ENCODE data around the gene SARM1.

DNA sequence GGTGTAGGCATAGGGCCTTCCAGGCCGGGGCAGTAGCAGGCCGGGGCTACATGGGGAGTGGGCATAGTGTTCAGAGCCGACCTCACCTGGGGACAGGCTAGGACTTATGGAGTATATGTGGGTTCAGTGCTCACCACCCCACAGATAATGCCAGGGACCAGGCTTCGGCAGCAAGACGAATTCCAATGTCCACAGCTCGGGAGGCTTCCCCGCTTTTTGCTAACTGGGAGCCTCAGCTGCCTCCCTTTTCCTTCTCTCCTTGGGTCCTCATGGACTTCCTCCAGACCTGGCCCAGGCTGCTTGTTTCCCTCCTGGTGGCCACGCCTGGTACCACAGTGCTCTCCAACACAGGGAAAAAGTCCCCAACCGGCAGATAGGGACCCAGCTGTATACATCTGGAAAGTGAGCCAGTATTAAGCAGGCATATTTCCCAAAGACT, 54.6 kb downstream of the SARM1 start:
- TF ChIP-seq POLR2AphosphoS5 (IDR thresholded peaks at IDR 0.05): no peak
- TF ChIP-seq, protein P1, sequence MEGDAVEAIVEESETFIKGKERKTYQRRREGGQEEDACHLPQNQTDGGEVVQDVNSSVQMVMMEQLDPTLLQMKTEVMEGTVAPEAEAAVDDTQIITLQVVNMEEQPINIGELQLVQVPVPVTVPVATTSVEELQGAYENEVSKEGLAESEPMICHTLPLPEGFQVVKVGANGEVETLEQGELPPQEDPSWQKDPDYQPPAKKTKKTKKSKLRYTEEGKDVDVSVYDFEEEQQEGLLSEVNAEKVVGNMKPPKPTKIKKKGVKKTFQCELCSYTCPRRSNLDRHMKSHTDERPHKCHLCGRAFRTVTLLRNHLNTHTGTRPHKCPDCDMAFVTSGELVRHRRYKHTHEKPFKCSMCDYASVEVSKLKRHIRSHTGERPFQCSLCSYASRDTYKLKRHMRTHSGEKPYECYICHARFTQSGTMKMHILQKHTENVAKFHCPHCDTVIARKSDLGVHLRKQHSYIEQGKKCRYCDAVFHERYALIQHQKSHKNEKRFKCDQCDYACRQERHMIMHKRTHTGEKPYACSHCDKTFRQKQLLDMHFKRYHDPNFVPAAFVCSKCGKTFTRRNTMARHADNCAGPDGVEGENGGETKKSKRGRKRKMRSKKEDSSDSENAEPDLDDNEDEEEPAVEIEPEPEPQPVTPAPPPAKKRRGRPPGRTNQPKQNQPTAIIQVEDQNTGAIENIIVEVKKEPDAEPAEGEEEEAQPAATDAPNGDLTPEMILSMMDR (IDR thresholded peaks at IDR 0.05; ENCODE audit: poor library complexity, severe bottlenecking): no peak
- no peak for TF ChIP-seq RAD21 (conservative IDR thresholded peaks at IDR 0.05)
- TF ChIP-seq EZH2 (IDR thresholded peaks at IDR 0.05; ENCODE audit: borderline replicate concordance, insufficient read depth, low read length, poor library complexity, severe bottlenecking): no peak
- no peak for TF ChIP-seq EP300 (conservative IDR thresholded peaks at IDR 0.05; ENCODE audit: poor library complexity, severe bottlenecking)
- TF ChIP-seq REST (IDR thresholded peaks at IDR 0.05; ENCODE audit: borderline replicate concordance): no peak
- TF ChIP-seq SMC3 (conservative IDR thresholded peaks at IDR 0.05; ENCODE audit: poor library complexity): no peak
- TF ChIP-seq TAF1 (IDR thresholded peaks at IDR 0.05; ENCODE audit: low read depth): no peak
